Testis (tissue), 2 donors: ENCODE results near the gene ANAPC15.

Experiments used
- POLR2A ChIP-seq: fragments of 450-650 bp; IDR thresholded peaks from one replicate; pipeline ENCODE4 v1.6.1; 2017; ENCODE audit warnings: antibody characterized with exemption, mild to moderate bottlenecking, moderate library complexity
- TF ChIP-seq, protein P1 (sequence below), 3 experiments: fragments of 450-650 bp in 2 of 3; fragments of 200-600 bp in 1 of 3; sonication (generic) in 1 of 3; IDR thresholded peaks; one replicate each; pipeline ENCODE4 v1.5.1; 2016 to 2019; ENCODE audit warnings: antibody characterized with exemption in 3 of 3, mild to moderate bottlenecking in 2 of 3, moderate library complexity in 1 of 3

DNA sequence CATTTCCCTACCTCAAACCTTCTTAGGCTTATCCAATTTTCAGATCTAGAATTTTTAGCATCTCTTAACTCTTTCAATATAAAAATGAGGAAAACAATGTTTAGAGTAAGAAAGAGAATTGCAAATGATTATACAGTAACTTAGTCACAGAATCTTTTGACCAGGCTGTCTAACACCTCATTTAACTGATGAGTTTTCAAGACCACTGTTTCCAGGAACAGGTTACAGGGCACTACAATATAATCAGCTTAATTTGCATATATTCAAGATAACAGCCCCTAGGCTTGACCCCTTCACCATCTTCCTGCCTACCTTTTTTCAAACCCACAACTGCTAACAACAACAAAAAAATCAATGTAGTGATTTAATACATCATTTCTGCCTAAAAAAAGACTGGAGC, 44.8 kb downstream of the ANAPC15 start:
- TF ChIP-seq, protein P1, sequence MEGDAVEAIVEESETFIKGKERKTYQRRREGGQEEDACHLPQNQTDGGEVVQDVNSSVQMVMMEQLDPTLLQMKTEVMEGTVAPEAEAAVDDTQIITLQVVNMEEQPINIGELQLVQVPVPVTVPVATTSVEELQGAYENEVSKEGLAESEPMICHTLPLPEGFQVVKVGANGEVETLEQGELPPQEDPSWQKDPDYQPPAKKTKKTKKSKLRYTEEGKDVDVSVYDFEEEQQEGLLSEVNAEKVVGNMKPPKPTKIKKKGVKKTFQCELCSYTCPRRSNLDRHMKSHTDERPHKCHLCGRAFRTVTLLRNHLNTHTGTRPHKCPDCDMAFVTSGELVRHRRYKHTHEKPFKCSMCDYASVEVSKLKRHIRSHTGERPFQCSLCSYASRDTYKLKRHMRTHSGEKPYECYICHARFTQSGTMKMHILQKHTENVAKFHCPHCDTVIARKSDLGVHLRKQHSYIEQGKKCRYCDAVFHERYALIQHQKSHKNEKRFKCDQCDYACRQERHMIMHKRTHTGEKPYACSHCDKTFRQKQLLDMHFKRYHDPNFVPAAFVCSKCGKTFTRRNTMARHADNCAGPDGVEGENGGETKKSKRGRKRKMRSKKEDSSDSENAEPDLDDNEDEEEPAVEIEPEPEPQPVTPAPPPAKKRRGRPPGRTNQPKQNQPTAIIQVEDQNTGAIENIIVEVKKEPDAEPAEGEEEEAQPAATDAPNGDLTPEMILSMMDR (IDR thresholded peaks at IDR 0.05) = no peak
- TF ChIP-seq POLR2A = no peak
